Keratinocyte (primary cell): ENCODE data around the gene IRF4.
"Not testable (repeated sequence)": the region's sequence is repeated elsewhere in the genome, so short reads cannot be mapped to it uniquely, and the experiment has no call there.

ENCODE experiments used
- EZH2 ChIP-seq: IDR thresholded peaks from one replicate; pipeline ENCODE4 v1.6.1; 2012; ENCODE audit warnings: inconsistent platforms, mild to moderate bottlenecking, low read length, moderate library complexity
- TF ChIP-seq, protein P1 (sequence below), 3 experiments: IDR thresholded peaks in 1 of 3; conservative IDR thresholded peaks in 1 of 3; optimal IDR thresholded peaks in 1 of 3; 2 replicates in 2 of 3; 3 replicates in 1 of 3; pipeline versions ENCODE3 to v1.5.1; 2011; ENCODE audit warnings: low read length in 3 of 3, mild to moderate bottlenecking in 3 of 3, moderate library complexity in 2 of 3, control low read depth in 1 of 3, inconsistent platforms in 1 of 3; ENCODE audit not compliant: insufficient read depth in 2 of 3; ENCODE audit errors: extremely low read depth in 1 of 3

DNA sequence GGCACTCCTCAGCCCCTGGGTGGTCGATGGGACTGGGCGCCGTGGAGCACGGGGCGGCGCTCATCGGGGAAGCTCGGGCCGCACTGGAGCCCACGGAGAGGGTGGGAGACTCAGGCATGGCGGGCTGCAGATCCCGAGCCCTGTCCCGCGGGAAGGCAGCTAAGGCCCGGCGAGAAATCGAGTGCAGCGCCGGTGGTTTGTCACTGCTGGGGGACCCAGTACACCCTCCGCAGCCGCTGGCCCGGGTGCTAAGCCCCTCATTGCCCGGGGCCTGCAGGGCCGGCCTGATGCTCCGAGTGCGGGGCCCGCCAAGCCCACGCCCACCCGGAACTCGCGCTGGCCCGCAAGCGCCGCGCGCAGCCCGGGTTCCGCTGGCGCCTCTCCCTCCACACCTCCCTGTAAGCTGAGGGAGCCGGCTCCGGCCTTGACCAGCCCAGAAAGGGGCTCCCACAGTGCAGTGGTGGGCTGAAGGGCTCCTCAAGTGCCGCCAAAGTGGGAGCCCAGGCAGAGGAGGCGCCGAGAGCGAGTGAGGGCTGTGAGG lies 34.7 kb downstream of the IRF4 start:
- TF ChIP-seq EZH2: not testable (repeated sequence)
- TF ChIP-seq, protein P1, sequence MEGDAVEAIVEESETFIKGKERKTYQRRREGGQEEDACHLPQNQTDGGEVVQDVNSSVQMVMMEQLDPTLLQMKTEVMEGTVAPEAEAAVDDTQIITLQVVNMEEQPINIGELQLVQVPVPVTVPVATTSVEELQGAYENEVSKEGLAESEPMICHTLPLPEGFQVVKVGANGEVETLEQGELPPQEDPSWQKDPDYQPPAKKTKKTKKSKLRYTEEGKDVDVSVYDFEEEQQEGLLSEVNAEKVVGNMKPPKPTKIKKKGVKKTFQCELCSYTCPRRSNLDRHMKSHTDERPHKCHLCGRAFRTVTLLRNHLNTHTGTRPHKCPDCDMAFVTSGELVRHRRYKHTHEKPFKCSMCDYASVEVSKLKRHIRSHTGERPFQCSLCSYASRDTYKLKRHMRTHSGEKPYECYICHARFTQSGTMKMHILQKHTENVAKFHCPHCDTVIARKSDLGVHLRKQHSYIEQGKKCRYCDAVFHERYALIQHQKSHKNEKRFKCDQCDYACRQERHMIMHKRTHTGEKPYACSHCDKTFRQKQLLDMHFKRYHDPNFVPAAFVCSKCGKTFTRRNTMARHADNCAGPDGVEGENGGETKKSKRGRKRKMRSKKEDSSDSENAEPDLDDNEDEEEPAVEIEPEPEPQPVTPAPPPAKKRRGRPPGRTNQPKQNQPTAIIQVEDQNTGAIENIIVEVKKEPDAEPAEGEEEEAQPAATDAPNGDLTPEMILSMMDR (optimal IDR thresholded peaks at IDR 0.05 in 1 of 3, IDR thresholded peaks at IDR 0.05 in 1 of 3, conservative IDR thresholded peaks at IDR 0.05 in 1 of 3; ENCODE audit: extremely low read depth in 1 of 3, insufficient read depth in 2 of 3, low read length in 3 of 3): not testable (repeated sequence)
